GM12878 (cell line): ENCODE results near the gene IKZF1.

Source experiments
- BHLHE40 ChIP-seq, 2 experiments: fragments of 450-650 bp in 1 of 2; IDR thresholded peaks; 2 replicates each; pipeline ENCODE4 v1.6.1; 2011 to 2017; ENCODE audit warnings: low read depth in 2 of 2, borderline replicate concordance in 1 of 2, improper control_type of control experiment in 1 of 2, low read length in 1 of 2, mild to moderate bottlenecking in 1 of 2
- HDAC6 ChIP-seq: fragments of 200-600 bp; sonication (generic); IDR thresholded peaks from one replicate; pipeline ENCODE4 v1.8.0; 2017; ENCODE audit warnings: antibody characterized with exemption; ENCODE audit not compliant: unreplicated experiment
- POLR2AphosphoS5 ChIP-seq: IDR thresholded peaks from 2 replicates; pipeline ENCODE4 v1.6.1; 2011; ENCODE audit warnings: mild to moderate bottlenecking, low read length, inconsistent platforms

DNA sequence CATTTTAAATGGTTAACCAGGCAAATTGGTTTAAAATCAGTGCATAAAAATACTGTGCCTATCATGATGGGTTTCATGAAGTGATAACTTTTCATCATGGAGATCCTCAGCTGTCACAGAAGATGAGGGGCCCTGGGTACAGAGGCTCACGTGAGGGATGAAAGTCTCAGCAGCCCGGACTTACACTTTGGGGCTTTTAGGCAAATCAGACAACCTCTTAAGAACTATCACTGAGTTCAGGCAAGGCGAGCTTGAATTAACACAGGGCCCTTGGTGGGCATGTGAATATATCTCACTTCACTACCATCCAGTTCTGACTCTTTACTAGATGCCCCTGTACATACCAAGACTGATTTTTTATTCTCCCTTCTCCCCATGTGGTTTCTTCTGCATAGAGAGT, 19.6 kb downstream of the IKZF1 start:
- TF ChIP-seq BHLHE40 (IDR thresholded peaks at IDR 0.05; ENCODE audit: borderline replicate concordance in 1 of 2, low read depth in 2 of 2, low read length in 1 of 2) (no peak), HDAC6 (no peak), POLR2AphosphoS5 (no peak)
